OCI-LY3 (cell line): ENCODE data around the gene TMEM35A.

ENCODE experiments used
- CTCF ChIP-seq: fragments of 200-600, 300-600 bp; sonication (generic); IDR thresholded peaks from 2 replicates; pipeline ENCODE4 v1.5.1; 2014; ENCODE audit warnings: antibody characterized with exemption, low read length, low read depth
- EZH2phosphoT487 ChIP-seq: fragments of 200-600 bp; shearing (Covaris generic); IDR thresholded peaks from 2 replicates; pipeline ENCODE4 v1.6.1; 2018; ENCODE audit warnings: antibody characterized with exemption, mixed run types, low read depth

- TF ChIP-seq CTCF (no peak), EZH2phosphoT487 (no peak)
Measured at GRCh38 chrX:101051549-101052302, 27.0 kb upstream of the TMEM35A start, which contains the start of gene TRMT2B.
